ENCODE data around the gene FGGY.
"Not testable (repeated sequence)": the region's sequence is repeated elsewhere in the genome, so short reads cannot be mapped to it uniquely, and the experiment has no call there.

Gene FGGY

GRCh38 chr1:59477286-59477685, 180.4 kb downstream of the FGGY start:
- no peak for DNase-seq (ENCODE audit: low read depth in 2 of 2, low spot score in 1 of 2)

GRCh38 chr1:59477867-59478266, 181.0 kb downstream of the FGGY start:
- no peak for DNase-seq (ENCODE audit: low read depth in 2 of 2, low spot score in 1 of 2)

- DNase-seq (ENCODE audit: low read depth in 2 of 2, low spot score in 1 of 2), result no peak
These were observed 181.9 kb downstream of the FGGY start for GRCh38 chr1:59478822-59479221.

- no peak for DNase-seq (ENCODE audit: low read depth in 2 of 2, low spot score in 1 of 2)
These were observed 183.4 kb downstream of the FGGY start for GRCh38 chr1:59480188-59480888.

- DNase-seq (ENCODE audit: low read depth in 2 of 2, low spot score in 1 of 2), result no peak
These were observed 185.1 kb downstream of the FGGY start for GRCh38 chr1:59481881-59482505.

- DNase-seq (ENCODE audit: low read depth in 2 of 2, low spot score in 1 of 2), result no peak
These were observed 186.1 kb downstream of the FGGY start for GRCh38 chr1:59482986-59483385.

- DNase-seq (ENCODE audit: low read depth in 2 of 2, low spot score in 1 of 2), result no peak
These were observed 187.2 kb downstream of the FGGY start for GRCh38 chr1:59484096-59484495.

GRCh38 chr1:59485171-59485570, 188.3 kb downstream of the FGGY start:
- DNase-seq (ENCODE audit: low read depth in 2 of 2, low spot score in 1 of 2), result no peak

GRCh38 chr1:59485949-59486348, 189.1 kb downstream of the FGGY start:
- DNase-seq (ENCODE audit: low read depth in 2 of 2, low spot score in 1 of 2), result no peak

GRCh38 chr1:59486615-59487014, 189.7 kb downstream of the FGGY start:
- no peak for DNase-seq (ENCODE audit: low read depth in 2 of 2, low spot score in 1 of 2)

- no peak for DNase-seq (ENCODE audit: low read depth in 2 of 2, low spot score in 1 of 2)
These were observed 190.6 kb downstream of the FGGY start for GRCh38 chr1:59487335-59488031.

GRCh38 chr1:59492500-59492899, 195.6 kb downstream of the FGGY start:
- DNase-seq (ENCODE audit: low read depth in 2 of 2, low spot score in 1 of 2), result no peak

GRCh38 chr1:59494145-59494833, 197.4 kb downstream of the FGGY start:
- DNase-seq (ENCODE audit: low read depth in 2 of 2, low spot score in 1 of 2), result no peak

GRCh38 chr1:59496156-59496555, 199.3 kb downstream of the FGGY start:
- DNase-seq (ENCODE audit: low read depth in 2 of 2, low spot score in 1 of 2), result not testable (repeated sequence)

- DNase-seq (ENCODE audit: low read depth in 2 of 2, low spot score in 1 of 2), result no peak
These were observed 200.7 kb downstream of the FGGY start for GRCh38 chr1:59497616-59498015.

- no peak for DNase-seq (ENCODE audit: low read depth in 2 of 2, low spot score in 1 of 2)
These were observed 201.7 kb downstream of the FGGY start for GRCh38 chr1:59498640-59499039.

- no peak for DNase-seq (ENCODE audit: low read depth in 2 of 2, low spot score in 1 of 2)
These were observed 202.5 kb downstream of the FGGY start for GRCh38 chr1:59499273-59499942.

GRCh38 chr1:59499943-59500569, 203.2 kb downstream of the FGGY start:
- DNase-seq (ENCODE audit: low read depth in 2 of 2, low spot score in 1 of 2), result no peak

GRCh38 chr1:59500950-59501742, 204.3 kb downstream of the FGGY start:
- no peak for DNase-seq (ENCODE audit: low read depth in 2 of 2, low spot score in 1 of 2)
